ENCODE measurements around the gene PON1. TPM values are rescaled to one million over a fixed set of nuclear protein-coding genes. Genes with fewer than 3 reads are reported as not detected.

The PON1 gene
- total RNA-seq, 2 experiments from 2014 or later = not detected

DNA sequence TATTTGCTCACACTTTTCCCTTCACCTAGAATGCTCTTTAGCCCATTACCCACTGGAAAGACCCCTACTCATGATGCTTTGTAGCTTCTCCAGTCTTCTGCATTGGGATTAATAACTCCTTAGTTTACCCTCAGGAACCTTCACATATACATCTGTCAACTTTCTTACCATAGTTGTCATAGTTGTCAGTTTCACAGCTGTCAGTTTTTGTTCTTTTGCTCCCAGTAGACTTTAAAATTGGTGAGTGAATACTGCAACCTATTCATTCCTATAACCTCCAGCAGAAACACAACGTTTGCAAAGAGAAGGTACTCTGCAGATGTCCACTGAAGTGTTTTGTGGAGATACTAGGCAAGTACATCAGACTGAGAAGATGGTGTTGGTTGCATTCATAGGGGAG, 2.6 kb downstream of the PON1 start:
- H3K4me3 Mint-ChIP-seq = no peak overlapping the region
- no peaks in the 10 kb centered on the region for H3K9me3 Mint-ChIP-seq
- no peak overlapping the region for H3K27ac ChIP-seq (ENCODE audit: low read depth in 1 of 2, low read length in 2 of 2)
- H3K36me3 ChIP-seq (ENCODE audit: insufficient read depth, low read length) = no peaks in the 10 kb centered on the region
- H3K4me1 ChIP-seq (ENCODE audit: insufficient read depth, low read length) = no peaks in the 10 kb centered on the region
- H3K27me3 ChIP-seq (ENCODE audit: control insufficient read depth in 1 of 2, insufficient read depth in 2 of 2, low read length in 2 of 2) = peaks cover 0 to 5% of the 10 kb centered on the region in 2 experiments
- H3K27me3 Mint-ChIP-seq = peaks cover 11% of the 10 kb centered on the region
- TF ChIP-seq, protein P1, sequence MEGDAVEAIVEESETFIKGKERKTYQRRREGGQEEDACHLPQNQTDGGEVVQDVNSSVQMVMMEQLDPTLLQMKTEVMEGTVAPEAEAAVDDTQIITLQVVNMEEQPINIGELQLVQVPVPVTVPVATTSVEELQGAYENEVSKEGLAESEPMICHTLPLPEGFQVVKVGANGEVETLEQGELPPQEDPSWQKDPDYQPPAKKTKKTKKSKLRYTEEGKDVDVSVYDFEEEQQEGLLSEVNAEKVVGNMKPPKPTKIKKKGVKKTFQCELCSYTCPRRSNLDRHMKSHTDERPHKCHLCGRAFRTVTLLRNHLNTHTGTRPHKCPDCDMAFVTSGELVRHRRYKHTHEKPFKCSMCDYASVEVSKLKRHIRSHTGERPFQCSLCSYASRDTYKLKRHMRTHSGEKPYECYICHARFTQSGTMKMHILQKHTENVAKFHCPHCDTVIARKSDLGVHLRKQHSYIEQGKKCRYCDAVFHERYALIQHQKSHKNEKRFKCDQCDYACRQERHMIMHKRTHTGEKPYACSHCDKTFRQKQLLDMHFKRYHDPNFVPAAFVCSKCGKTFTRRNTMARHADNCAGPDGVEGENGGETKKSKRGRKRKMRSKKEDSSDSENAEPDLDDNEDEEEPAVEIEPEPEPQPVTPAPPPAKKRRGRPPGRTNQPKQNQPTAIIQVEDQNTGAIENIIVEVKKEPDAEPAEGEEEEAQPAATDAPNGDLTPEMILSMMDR (IDR thresholded peaks at IDR 0.05) = no peak
- peaks cover 10% of the 10 kb centered on the region for H3K4me1 Mint-ChIP-seq (ENCODE audit: low read depth)
- no peaks in the 10 kb centered on the region for H3K36me3 Mint-ChIP-seq (ENCODE audit: low read depth)
- POLR2A ChIA-PET = no interaction called here
- no peak for ATAC-seq (ENCODE audit: poor library complexity)
- intact Hi-C loops (cut with DNase I, micrococcal nuclease) = no loop called here
- H3K9me3 ChIP-seq (ENCODE audit: control insufficient read depth in 1 of 2, insufficient read depth in 1 of 2, low read length in 2 of 2) = no peaks in the 10 kb centered on the region
- no peak for DNase-seq
- CTCF ChIA-PET = no interaction called here
- no peak overlapping the region for H3K4me3 ChIP-seq (ENCODE audit: low read length)
- no peak overlapping the region for H3K27ac Mint-ChIP-seq

DNA sequence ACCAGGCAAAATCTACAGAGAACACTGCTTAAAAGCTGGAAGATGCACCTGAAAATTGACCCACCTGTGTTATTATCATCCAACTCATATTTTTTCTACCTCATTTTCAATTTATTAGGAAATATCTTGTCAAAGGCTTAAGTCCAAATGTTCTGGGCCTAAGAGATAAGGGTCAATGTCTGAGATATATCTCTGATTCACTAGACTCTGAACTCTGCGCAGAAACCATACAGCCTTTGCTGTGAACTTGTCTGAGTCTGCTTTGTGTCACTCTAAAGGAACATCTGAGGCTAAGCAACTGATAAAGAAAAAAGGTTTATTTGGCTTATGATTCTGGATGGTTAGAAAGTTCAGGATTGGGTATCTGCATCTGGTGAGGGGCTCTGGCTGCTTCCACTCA, 3.7 kb downstream of the PON1 start:
- H3K27me3 Mint-ChIP-seq = peaks cover 10% of the 10 kb centered on the region
- no peak overlapping the region for H3K27ac Mint-ChIP-seq
- Histone ChIP-seq H3K4me3 (ENCODE audit: low read length) (no peak overlapping the region), H3K4me1 (ENCODE audit: insufficient read depth, low read length) (no peaks in the 10 kb centered on the region), H3K27me3 (ENCODE audit: control insufficient read depth in 1 of 2, insufficient read depth in 2 of 2, low read length in 2 of 2) (peaks cover 0 to 5% of the 10 kb centered on the region in 2 experiments), H3K36me3 (ENCODE audit: insufficient read depth, low read length) (no peaks in the 10 kb centered on the region), H3K27ac (ENCODE audit: low read depth in 1 of 2, low read length in 2 of 2) (no peak overlapping the region), H3K9me3 (ENCODE audit: control insufficient read depth in 1 of 2, insufficient read depth in 1 of 2, low read length in 2 of 2) (no peaks in the 10 kb centered on the region)
- intact Hi-C loops (cut with DNase I, micrococcal nuclease) = no loop called here
- DNase-seq = no peak
- H3K4me3 Mint-ChIP-seq = no peak overlapping the region
- no peak for ATAC-seq (ENCODE audit: poor library complexity)
- no peaks in the 10 kb centered on the region for H3K9me3 Mint-ChIP-seq
- TF ChIP-seq, protein P1 (IDR thresholded peaks at IDR 0.05) = no peak
- ChIA-PET POLR2A (no interaction called here), CTCF (no interaction called here)
- peaks cover 10% of the 10 kb centered on the region for H3K4me1 Mint-ChIP-seq (ENCODE audit: low read depth)
- no peaks in the 10 kb centered on the region for H3K36me3 Mint-ChIP-seq (ENCODE audit: low read depth)

DNA sequence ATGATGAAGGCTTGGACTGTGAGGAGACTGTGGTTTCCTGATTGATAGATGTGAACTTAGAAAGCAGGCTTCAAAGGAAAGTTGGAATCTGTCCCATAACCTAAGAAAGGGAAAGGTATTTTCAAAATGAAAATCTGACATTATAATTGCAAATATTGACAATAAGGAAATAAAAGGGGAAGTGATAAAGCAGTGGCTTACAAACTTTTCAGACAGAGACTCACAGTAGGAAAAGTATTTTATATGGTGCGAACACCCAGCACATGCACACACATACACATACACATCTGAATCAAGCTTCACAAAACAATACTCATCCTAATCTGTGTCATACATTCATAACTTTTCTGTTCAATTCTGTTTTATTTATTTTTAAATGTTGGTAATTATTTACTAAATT, 4.8 kb downstream of the PON1 start:
- Mint-ChIP-seq H3K4me1 (ENCODE audit: low read depth) (peaks cover under 1% of the 10 kb centered on the region), H3K9me3 (no peaks in the 10 kb centered on the region), H3K36me3 (ENCODE audit: low read depth) (no peaks in the 10 kb centered on the region), H3K27ac (no peak overlapping the region), H3K27me3 (no peaks in the 10 kb centered on the region), H3K4me3 (no peak overlapping the region)
- no peak overlapping the region for H3K27ac ChIP-seq (ENCODE audit: low read depth in 1 of 2, low read length in 2 of 2)
- H3K36me3 ChIP-seq (ENCODE audit: insufficient read depth, low read length) = no peaks in the 10 kb centered on the region
- H3K9me3 ChIP-seq (ENCODE audit: control insufficient read depth in 1 of 2, insufficient read depth in 1 of 2, low read length in 2 of 2) = no peaks in the 10 kb centered on the region
- CTCF ChIA-PET = no interaction called here
- H3K27me3 ChIP-seq (ENCODE audit: control insufficient read depth in 1 of 2, insufficient read depth in 2 of 2, low read length in 2 of 2) = peaks cover 0 to 5% of the 10 kb centered on the region in 2 experiments
- ATAC-seq (ENCODE audit: poor library complexity) = no peak
- TF ChIP-seq, protein P1 (IDR thresholded peaks at IDR 0.05) = no peak
- no peak overlapping the region for H3K4me3 ChIP-seq (ENCODE audit: low read length)
- no peak for DNase-seq
- POLR2A ChIA-PET = no interaction called here
- no peaks in the 10 kb centered on the region for H3K4me1 ChIP-seq (ENCODE audit: insufficient read depth, low read length)
- intact Hi-C loops (cut with DNase I, micrococcal nuclease) = no loop called here

All from CD4-positive, alpha-beta T cell (primary cell).